ENCODE results near the gene IL6. TPM values are rescaled to one million over a fixed set of nuclear protein-coding genes. Genes with fewer than 3 reads are reported as not detected.

Gene IL6
- total RNA-seq, 1 donor: 52.8 TPM

- Histone ChIP-seq H3K4me1 (ENCODE audit: insufficient read depth, low read length) (peaks cover 45% of the 10 kb centered on the region), H3K36me3 (ENCODE audit: insufficient read depth, low read length) (peaks cover 31% of the 10 kb centered on the region), H2AFZ (ENCODE audit: low read length) (no peak overlapping the region), H3K27me3 (ENCODE audit: insufficient read depth, low read length) (no peaks in the 10 kb centered on the region), H3K27ac (ENCODE audit: low read depth, low read length) (peak overlapping the region; percentile 99), H3K79me2 (ENCODE audit: insufficient read depth, low read length) (peaks cover 21% of the 10 kb centered on the region), H3K4me2 (ENCODE audit: insufficient read depth, low read length) (peak overlapping the region; percentile 97), H3K4me3 (ENCODE audit: insufficient read depth, low read length) (peak overlapping the region; percentile 9), H4K20me1 (ENCODE audit: insufficient read depth, low read length) (no peaks in the 10 kb centered on the region), H3K9me3 (ENCODE audit: low read depth, low read length) (no peaks in the 10 kb centered on the region)
- TF ChIP-seq CTCF (IDR thresholded peaks at IDR 0.05; ENCODE audit: extremely low read depth, low read depth, low read length): no peak
- DNase-seq (ENCODE audit: insufficient read length, low spot score, missing footprints): peak; percentile 66
Measured at GRCh38 chr7:22730921-22731654, 4.1 kb downstream of the IL6 start.

- Histone ChIP-seq H3K4me3 (ENCODE audit: insufficient read depth, low read length) (no peak overlapping the region), H3K4me2 (ENCODE audit: insufficient read depth, low read length) (no peak overlapping the region), H3K36me3 (ENCODE audit: insufficient read depth, low read length) (peaks cover 31% of the 10 kb centered on the region), H3K4me1 (ENCODE audit: insufficient read depth, low read length) (peaks cover 40% of the 10 kb centered on the region), H3K79me2 (ENCODE audit: insufficient read depth, low read length) (peaks cover 21% of the 10 kb centered on the region), H3K27ac (ENCODE audit: low read depth, low read length) (peak overlapping the region; percentile 99), H2AFZ (ENCODE audit: low read length) (no peak overlapping the region), H3K9me3 (ENCODE audit: low read depth, low read length) (no peaks in the 10 kb centered on the region), H4K20me1 (ENCODE audit: insufficient read depth, low read length) (no peaks in the 10 kb centered on the region), H3K27me3 (ENCODE audit: insufficient read depth, low read length) (no peaks in the 10 kb centered on the region)
- no peak for TF ChIP-seq CTCF (IDR thresholded peaks at IDR 0.05; ENCODE audit: extremely low read depth, low read depth, low read length)
- DNase-seq (ENCODE audit: insufficient read length, low spot score, missing footprints): no peak
Measured at GRCh38 chr7:22731766-22732165, 4.8 kb downstream of the IL6 start.

- peak; percentile 34 for TF ChIP-seq CTCF (IDR thresholded peaks at IDR 0.05; ENCODE audit: extremely low read depth, low read depth, low read length)
- Histone ChIP-seq H3K9me3 (ENCODE audit: low read depth, low read length) (no peaks in the 10 kb centered on the region), H3K27me3 (ENCODE audit: insufficient read depth, low read length) (no peaks in the 10 kb centered on the region), H3K79me2 (ENCODE audit: insufficient read depth, low read length) (peaks cover 15% of the 10 kb centered on the region), H3K27ac (ENCODE audit: low read depth, low read length) (no peak overlapping the region), H3K4me3 (ENCODE audit: insufficient read depth, low read length) (no peak overlapping the region), H4K20me1 (ENCODE audit: insufficient read depth, low read length) (no peaks in the 10 kb centered on the region), H3K36me3 (ENCODE audit: insufficient read depth, low read length) (peaks cover 31% of the 10 kb centered on the region), H2AFZ (ENCODE audit: low read length) (no peak overlapping the region), H3K4me1 (ENCODE audit: insufficient read depth, low read length) (peaks cover 37% of the 10 kb centered on the region), H3K4me2 (ENCODE audit: insufficient read depth, low read length) (no peak overlapping the region)
- no peak for DNase-seq (ENCODE audit: insufficient read length, low spot score, missing footprints)
Measured at GRCh38 chr7:22732556-22733126, 5.6 kb downstream of the IL6 start.

GRCh38 chr7:22733761-22734160 is 6.8 kb downstream of the IL6 start:
- Histone ChIP-seq H3K4me2 (ENCODE audit: insufficient read depth, low read length) (no peak overlapping the region), H3K27ac (ENCODE audit: low read depth, low read length) (no peak overlapping the region), H3K9me3 (ENCODE audit: low read depth, low read length) (no peaks in the 10 kb centered on the region), H3K79me2 (ENCODE audit: insufficient read depth, low read length) (peaks cover 4% of the 10 kb centered on the region), H3K27me3 (ENCODE audit: insufficient read depth, low read length) (no peaks in the 10 kb centered on the region), H2AFZ (ENCODE audit: low read length) (no peak overlapping the region), H4K20me1 (ENCODE audit: insufficient read depth, low read length) (no peaks in the 10 kb centered on the region), H3K36me3 (ENCODE audit: insufficient read depth, low read length) (peaks cover 22% of the 10 kb centered on the region), H3K4me3 (ENCODE audit: insufficient read depth, low read length) (no peak overlapping the region), H3K4me1 (ENCODE audit: insufficient read depth, low read length) (peaks cover 25% of the 10 kb centered on the region)
- TF ChIP-seq CTCF (IDR thresholded peaks at IDR 0.05; ENCODE audit: extremely low read depth, low read depth, low read length): no peak
- DNase-seq (ENCODE audit: insufficient read length, low spot score, missing footprints): no peak
